A673 (cell line): ENCODE measurements around the gene PRR33. TPM values are rescaled to one million over a fixed set of nuclear protein-coding genes. Genes with fewer than 3 reads are reported as not detected.

ENCODE experiments used
- BruUV-seq: library from RNA; stranded (reverse); fragments of 400-500 nt; replicated peaks from 2 replicates; lab custom pipeline; 2021; lab: Mats Ljungman, UMichigan
- CTCF ChIA-PET: fragments of 300-600 bp; sonication (Branson Sonifier 250); formaldehyde crosslinking; loops from one replicate; lab custom pipeline; 2022; ENCODE audit warnings: antibody characterized with exemption; lab: Charles Lee
- POLR2A ChIA-PET: fragments of 300-600 bp; sonication (Branson Sonifier 250); formaldehyde crosslinking; loops from one replicate; lab custom pipeline; 2022; ENCODE audit warnings: antibody characterized with exemption; ENCODE audit not compliant: low non-redundant PET; lab: Charles Lee
- DNase-seq: peaks from one replicate; pipeline ENCODE4 v3.0.0-alpha.2; 2015; ENCODE audit warnings: low spot score
- H3K27ac ChIP-seq: fragments of 200-600 bp; sonication (generic); 2 replicates; pipeline ENCODE4 v1.5.1; 2016; ENCODE audit warnings: mixed run types, low read depth, mild to moderate bottlenecking, mixed read lengths, antibody characterized with exemption, low read length; ENCODE audit not compliant: poor library complexity, severe bottlenecking
- H3K27me3 ChIP-seq: fragments of 200-600 bp; sonication (generic); replicated peaks from 2 replicates; pipeline ENCODE4 v1.6.1; 2017; ENCODE audit warnings: mixed run types, low read depth, mild to moderate bottlenecking, mixed read lengths, antibody characterized with exemption, low read length; ENCODE audit not compliant: insufficient read depth, poor library complexity
- H3K36me3 ChIP-seq: fragments of 200-600 bp; sonication (generic); 2 replicates; pipeline ENCODE4 v1.6.1; 2016; ENCODE audit warnings: mixed run types, mild to moderate bottlenecking, mixed read lengths, antibody characterized with exemption, low read length; ENCODE audit not compliant: insufficient read depth, poor library complexity, severe bottlenecking
- H3K4me1 ChIP-seq: fragments of 200-600 bp; sonication (generic); 2 replicates; pipeline ENCODE4 v1.6.1; 2017; ENCODE audit warnings: mixed run types, mild to moderate bottlenecking, mixed read lengths, antibody characterized with exemption, low read length; ENCODE audit not compliant: insufficient read depth, poor library complexity, severe bottlenecking
- H3K4me3 ChIP-seq: fragments of 200-600 bp; sonication (generic); 2 replicates; pipeline ENCODE4 v1.5.1; 2016; ENCODE audit warnings: low read depth, mixed run types, mild to moderate bottlenecking, mixed read lengths, low read length; ENCODE audit not compliant: poor library complexity, severe bottlenecking
- H3K9me3 ChIP-seq: fragments of 200-600 bp; sonication (generic); 2 replicates; pipeline ENCODE4 v1.6.1; 2016; ENCODE audit warnings: mixed run types, low read depth, mild to moderate bottlenecking, mixed read lengths, antibody characterized with exemption, low read length; ENCODE audit not compliant: poor library complexity, severe bottlenecking
- CTCF ChIP-seq: fragments of 300-800, 200-600 bp; sonication (generic); conservative IDR thresholded peaks from 2 replicates; pipeline ENCODE4 v1.5.1; 2017; ENCODE audit warnings: low read depth, mild to moderate bottlenecking, antibody characterized with exemption, low read length, moderate library complexity, mixed read lengths
- EZH2 ChIP-seq: fragments of 200-600 bp; sonication (generic); IDR thresholded peaks from 2 replicates; pipeline ENCODE4 v1.6.1; 2017; ENCODE audit warnings: borderline replicate concordance, low read depth, mild to moderate bottlenecking, mixed read lengths, antibody characterized with exemption, low read length; ENCODE audit not compliant: poor library complexity, severe bottlenecking
- intact Hi-C: fragments of 100-400 bp; cut with micrococcal nuclease; formaldehyde crosslinking; loops from one replicate; pipeline ENCODE4 v1.10.0; 2022; ENCODE audit not compliant: unreplicated experiment
- total RNA-seq: library from RNA; stranded (reverse); gene quantifications from 2 replicates; pipeline ENCODE4 v1.2.3, GENCODE V29; 2021

Gene PRR33
- total RNA-seq, 1 experiment from 2014 or later: not detected

- ChIA-PET CTCF (no interaction called here), POLR2A (no interaction called here)
- no peak for DNase-seq
- Histone ChIP-seq H3K9me3 (no peaks in the 10 kb centered on the region), H3K27ac (no peak overlapping the region), H3K4me1 (no peaks in the 10 kb centered on the region), H3K4me3 (no peak overlapping the region), H3K27me3 (peaks cover 70% of the 10 kb centered on the region), H3K36me3 (no peaks in the 10 kb centered on the region)
- no peak for TF ChIP-seq CTCF
- no peak for TF ChIP-seq EZH2
- BruUV-seq: no TSS peak
- intact Hi-C loops: no loop called here
Measured at GRCh38 chr11:1871531-1871930, 20.2 kb downstream of the PRR33 start.

GRCh38 chr11:1870721-1871466 is 20.8 kb downstream of the PRR33 start:
- ChIA-PET CTCF (no interaction called here), POLR2A (no interaction called here)
- intact Hi-C loops: no loop called here
- no peaks in the 10 kb centered on the region for H3K9me3 ChIP-seq
- H3K4me1 ChIP-seq: no peaks in the 10 kb centered on the region
- peak; percentile 61 for TF ChIP-seq EZH2
- no peak for TF ChIP-seq CTCF
- no peak overlapping the region for H3K4me3 ChIP-seq
- H3K27ac ChIP-seq: no peak overlapping the region
- BruUV-seq: no TSS peak
- no peak for DNase-seq
- H3K27me3 ChIP-seq: peaks cover 70% of the 10 kb centered on the region
- no peaks in the 10 kb centered on the region for H3K36me3 ChIP-seq

- intact Hi-C loops: no loop called here
- POLR2A ChIA-PET: no interaction called here
- DNase-seq: no peak
Measured at GRCh38 chr11:1870326-1870696, 21.4 kb downstream of the PRR33 start.

More at GRCh38 chr11:1870326-1870696, 21.4 kb downstream of the PRR33 start:
- Histone ChIP-seq H3K27me3 (peaks cover 74% of the 10 kb centered on the region), H3K9me3 (no peaks in the 10 kb centered on the region), H3K4me3 (no peak overlapping the region), H3K4me1 (no peaks in the 10 kb centered on the region), H3K36me3 (no peaks in the 10 kb centered on the region), H3K27ac (no peak overlapping the region)
- BruUV-seq: no TSS peak
- CTCF ChIA-PET: no interaction called here
- TF ChIP-seq EZH2: peak; percentile 13
- TF ChIP-seq CTCF: no peak
